Measurements from ENCODE around the gene PSMA2. TPM values are rescaled to one million over a fixed set of nuclear protein-coding genes. Genes with fewer than 3 reads are reported as not detected.

PSMA2 gene
- polyA plus RNA-seq, 1 of the 3 experiments (the other 2 are of a cell fraction), result 101 TPM

DNA sequence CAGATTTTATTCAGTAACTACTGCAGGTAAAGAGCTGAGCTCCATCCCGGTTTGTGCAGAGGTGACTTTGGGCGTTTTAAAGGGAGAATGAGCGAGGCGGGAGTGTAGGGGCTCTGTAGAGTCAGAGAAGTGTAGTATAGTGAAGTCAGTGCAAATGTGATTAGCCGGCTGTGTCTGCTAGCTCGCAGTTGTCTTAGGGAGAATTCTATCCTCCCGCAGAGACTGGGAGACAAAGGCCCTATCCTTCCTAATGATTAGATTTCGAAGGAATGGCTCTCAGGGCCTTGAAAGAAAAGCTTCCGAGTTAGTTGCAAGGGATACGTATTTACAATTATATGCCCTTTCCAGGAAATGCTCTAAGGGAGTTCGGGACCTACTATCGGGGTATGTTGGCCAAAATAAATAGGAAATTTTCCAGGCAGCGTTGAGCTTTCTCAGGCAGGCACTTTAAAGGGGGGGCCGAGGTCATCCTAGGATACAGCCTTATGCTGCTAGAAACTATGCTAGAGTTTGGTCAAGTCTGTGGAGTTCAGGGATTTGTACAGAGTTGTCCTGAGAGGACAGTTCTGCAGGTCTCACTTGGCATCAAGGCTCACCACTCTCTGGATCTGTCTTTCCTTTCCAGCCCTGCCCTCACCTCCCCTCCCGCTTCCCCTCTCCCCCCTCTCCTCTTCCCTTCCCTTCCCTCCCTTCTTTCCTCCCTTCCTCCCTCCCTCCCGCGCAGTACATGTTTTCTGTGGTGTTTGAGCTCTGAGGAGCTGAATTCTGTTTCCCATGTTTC lies 1.0 kb upstream of the PSMA2 start:
- Histone ChIP-seq H3K27ac (ENCODE audit: low read depth in 2 of 2, low read length in 1 of 2) (peak overlapping the region; percentile 51 to 79), H3K4me2 (peak overlapping the region; percentile 74), H3F3A (replicated peaks; ENCODE audit: insufficient read depth) (no peaks in the 10 kb centered on the region), H3K27me3 (ENCODE audit: insufficient read depth) (no peaks in the 10 kb centered on the region), H3K4me3 (ENCODE audit: low read depth in 2 of 2, low read length in 1 of 2) (peak overlapping the region; percentile 97 to 99), H3K4me1 (ENCODE audit: control insufficient read depth in 1 of 2, insufficient read depth in 2 of 2, low read depth in 1 of 2, low read length in 1 of 2) (peaks cover 0 to 19% of the 10 kb centered on the region in 2 experiments; a peak in 2 of 4 replicates), H3K79me2 (ENCODE audit: insufficient read depth) (peaks cover 75% of the 10 kb centered on the region), H3K9ac (peak overlapping the region; percentile 93), H4K20me1 (ENCODE audit: insufficient read depth) (peaks cover 21% of the 10 kb centered on the region), H2AFZ (ENCODE audit: low read depth) (peak overlapping the region; percentile 86), H3K9me2 (no peaks in the 10 kb centered on the region), H3K36me3 (replicated peaks in 1 of 2; ENCODE audit: control insufficient read depth in 1 of 2, insufficient read depth in 2 of 2, low read length in 1 of 2) (peaks cover 33 to 36% of the 10 kb centered on the region in 2 experiments), H3K9me3 (no peaks in the 10 kb centered on the region)
- CTCF ChIA-PET, result interaction anchor here (0.7 to 7.8 kb wide), 13 partner anchors 8 to 906 kb away, joined by 3 to 81 read pairs (median 4); partner anchors contain the start of gene STK17A
- TF ChIP-seq TAF1 (IDR thresholded peaks at IDR 0.05; ENCODE audit: borderline replicate concordance, low read depth, low read length), result peak; percentile 24; the same call in 1 of the 2 replicates
- no peak for TF ChIP-seq MEF2A (IDR thresholded peaks at IDR 0.05; ENCODE audit: borderline replicate concordance, low read depth)
- TF ChIP-seq MXI1 (IDR thresholded peaks at IDR 0.05; ENCODE audit: low read depth, low read length), result no peak
- no peak for TF ChIP-seq EP300 (IDR thresholded peaks at IDR 0.05; ENCODE audit: borderline replicate concordance in 1 of 2, low read depth in 1 of 2, low read length in 1 of 2)
- TF ChIP-seq TEAD4 (IDR thresholded peaks at IDR 0.05; ENCODE audit: borderline replicate concordance, insufficient read depth), result no peak
- no peak for TF ChIP-seq RXRA (IDR thresholded peaks at IDR 0.05; ENCODE audit: borderline replicate concordance, low read depth)
- TF ChIP-seq RCOR1 (IDR thresholded peaks at IDR 0.05; ENCODE audit: low read length), result no peak
- no peak for TF ChIP-seq NFIC (IDR thresholded peaks at IDR 0.05; ENCODE audit: borderline replicate concordance)
- POLR2A ChIA-PET, result interaction anchor here (0.6 to 1.8 kb wide), 5 partner anchors 11 to 180 kb away, joined by 3 to 8 read pairs (median 4); partner anchors contain the start of gene C7orf25
- 12% methylated on average over 17 of the region's 17 CpGs for WGBS (ENCODE audit: low lambda C conversion rate)
- DNase-seq, result peak; percentile 44

DNA sequence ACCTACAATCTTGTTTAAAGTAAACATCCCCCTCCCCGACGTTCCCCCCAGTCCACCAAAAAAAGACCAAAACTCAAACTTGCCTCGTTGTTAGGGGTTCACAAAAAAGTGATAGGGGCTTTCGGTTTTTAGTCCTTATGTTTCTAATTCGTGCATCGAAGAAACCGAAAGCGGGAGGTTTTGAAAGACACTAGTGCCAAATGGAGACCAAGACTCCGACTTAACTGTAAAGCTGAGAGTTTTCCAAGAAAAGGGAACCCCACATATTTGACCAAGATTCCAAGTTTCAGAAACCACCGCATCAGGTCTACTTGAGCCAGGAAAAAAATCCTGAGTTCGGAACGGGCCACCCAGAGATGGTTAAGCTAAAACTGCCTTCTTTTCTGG lies 534 bp downstream of the PSMA2 start:
- Histone ChIP-seq H3K79me2 (ENCODE audit: insufficient read depth) (peaks cover 86% of the 10 kb centered on the region), H3K9me2 (no peaks in the 10 kb centered on the region), H4K20me1 (ENCODE audit: insufficient read depth) (peaks cover 29% of the 10 kb centered on the region), H3K9ac (peak overlapping the region; percentile 93), H3K9me3 (no peaks in the 10 kb centered on the region), H3K27me3 (ENCODE audit: insufficient read depth) (no peaks in the 10 kb centered on the region), H3K27ac (ENCODE audit: low read depth in 2 of 2, low read length in 1 of 2) (peak overlapping the region; percentile 71 to 80), H3K4me1 (ENCODE audit: control insufficient read depth in 1 of 2, insufficient read depth in 2 of 2, low read depth in 1 of 2, low read length in 1 of 2) (peaks cover 0 to 19% of the 10 kb centered on the region in 2 experiments; a peak in 2 of 4 replicates), H3K36me3 (replicated peaks in 1 of 2; ENCODE audit: control insufficient read depth in 1 of 2, insufficient read depth in 2 of 2, low read length in 1 of 2) (peaks cover 33% of the 10 kb centered on the region in 2 experiments), H3F3A (replicated peaks; ENCODE audit: insufficient read depth) (no peaks in the 10 kb centered on the region), H2AFZ (ENCODE audit: low read depth) (peak overlapping the region; percentile 90), H3K4me2 (peak overlapping the region; percentile 81), H3K4me3 (ENCODE audit: low read depth in 2 of 2, low read length in 1 of 2) (peak overlapping the region; percentile 97 to 99)
- no peak for DNase-seq
- no peak for TF ChIP-seq GABPA (IDR thresholded peaks at IDR 0.05; ENCODE audit: low read depth)
- no peak for TF ChIP-seq TCF12 (IDR thresholded peaks at IDR 0.05)
- TF ChIP-seq, protein P1, sequence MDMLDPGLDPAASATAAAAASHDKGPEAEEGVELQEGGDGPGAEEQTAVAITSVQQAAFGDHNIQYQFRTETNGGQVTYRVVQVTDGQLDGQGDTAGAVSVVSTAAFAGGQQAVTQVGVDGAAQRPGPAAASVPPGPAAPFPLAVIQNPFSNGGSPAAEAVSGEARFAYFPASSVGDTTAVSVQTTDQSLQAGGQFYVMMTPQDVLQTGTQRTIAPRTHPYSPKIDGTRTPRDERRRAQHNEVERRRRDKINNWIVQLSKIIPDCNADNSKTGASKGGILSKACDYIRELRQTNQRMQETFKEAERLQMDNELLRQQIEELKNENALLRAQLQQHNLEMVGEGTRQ (IDR thresholded peaks at IDR 0.05; ENCODE audit: borderline replicate concordance, low read depth, low read length), result no peak
- TF ChIP-seq NFIC (IDR thresholded peaks at IDR 0.05; ENCODE audit: borderline replicate concordance), result no peak
- TF ChIP-seq RXRA (IDR thresholded peaks at IDR 0.05; ENCODE audit: borderline replicate concordance, low read depth), result no peak
- no peak for TF ChIP-seq NRF1 (IDR thresholded peaks at IDR 0.05; ENCODE audit: low read depth, low read length)
- CTCF ChIA-PET, result interaction anchor here (0.9 to 7.8 kb wide), 10 partner anchors 10 to 988 kb away, joined by 3 to 81 read pairs (median 4); partner anchors contain the start of gene C7orf25
- POLR2A ChIA-PET, result interaction anchor here (0.7 to 1.8 kb wide), 8 partner anchors 10 to 995 kb away, joined by 3 to 8 read pairs (median 4); partner anchors contain the start of genes C7orf25, COA1 and UBE2D4
- WGBS (ENCODE audit: low lambda C conversion rate), result 2% methylated on average over 12 of the region's 12 CpGs

Measured in SK-N-SH (cell line).